ENCODE results near the gene CKB.

DNA sequence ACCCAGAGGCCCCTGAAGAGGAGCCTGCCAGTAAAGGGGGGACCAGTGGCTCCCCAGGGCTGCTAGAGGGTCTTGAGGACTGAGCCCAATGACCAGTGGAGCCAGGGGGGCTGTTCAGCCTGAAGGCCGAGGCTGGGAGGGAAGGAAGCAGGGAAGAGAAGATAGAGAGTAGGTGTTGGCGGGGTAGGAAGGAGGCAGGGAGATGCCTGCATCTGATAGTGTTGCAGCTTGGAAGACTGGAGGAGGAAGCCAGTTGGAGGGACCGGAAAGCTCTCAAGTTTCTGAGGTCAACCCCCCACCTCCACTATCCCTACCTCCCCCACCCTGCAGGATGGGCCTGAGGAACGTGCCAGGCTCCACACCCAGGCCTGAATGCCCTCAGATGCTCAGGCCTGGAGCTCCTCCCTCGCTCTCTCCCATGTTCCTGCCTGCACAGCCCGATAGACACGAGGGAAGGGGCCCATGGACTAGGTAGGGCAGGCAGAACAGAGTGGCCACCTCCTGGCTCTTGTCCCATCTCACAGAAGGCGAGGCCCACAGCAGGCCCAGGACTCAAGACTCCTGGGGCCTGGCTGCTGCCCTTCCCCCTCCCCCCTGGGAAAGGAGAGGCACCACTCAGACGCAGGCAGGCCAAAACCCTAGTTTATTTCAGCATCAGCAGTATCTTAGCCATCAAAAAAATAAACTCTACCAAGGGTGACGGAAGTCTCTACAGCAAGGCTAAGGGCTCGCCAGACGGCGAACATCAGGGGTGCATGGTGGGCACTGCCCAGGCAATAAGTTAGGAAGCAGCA is 3.4 kb downstream of the CKB start:
- TF ChIP-seq, protein P1, sequence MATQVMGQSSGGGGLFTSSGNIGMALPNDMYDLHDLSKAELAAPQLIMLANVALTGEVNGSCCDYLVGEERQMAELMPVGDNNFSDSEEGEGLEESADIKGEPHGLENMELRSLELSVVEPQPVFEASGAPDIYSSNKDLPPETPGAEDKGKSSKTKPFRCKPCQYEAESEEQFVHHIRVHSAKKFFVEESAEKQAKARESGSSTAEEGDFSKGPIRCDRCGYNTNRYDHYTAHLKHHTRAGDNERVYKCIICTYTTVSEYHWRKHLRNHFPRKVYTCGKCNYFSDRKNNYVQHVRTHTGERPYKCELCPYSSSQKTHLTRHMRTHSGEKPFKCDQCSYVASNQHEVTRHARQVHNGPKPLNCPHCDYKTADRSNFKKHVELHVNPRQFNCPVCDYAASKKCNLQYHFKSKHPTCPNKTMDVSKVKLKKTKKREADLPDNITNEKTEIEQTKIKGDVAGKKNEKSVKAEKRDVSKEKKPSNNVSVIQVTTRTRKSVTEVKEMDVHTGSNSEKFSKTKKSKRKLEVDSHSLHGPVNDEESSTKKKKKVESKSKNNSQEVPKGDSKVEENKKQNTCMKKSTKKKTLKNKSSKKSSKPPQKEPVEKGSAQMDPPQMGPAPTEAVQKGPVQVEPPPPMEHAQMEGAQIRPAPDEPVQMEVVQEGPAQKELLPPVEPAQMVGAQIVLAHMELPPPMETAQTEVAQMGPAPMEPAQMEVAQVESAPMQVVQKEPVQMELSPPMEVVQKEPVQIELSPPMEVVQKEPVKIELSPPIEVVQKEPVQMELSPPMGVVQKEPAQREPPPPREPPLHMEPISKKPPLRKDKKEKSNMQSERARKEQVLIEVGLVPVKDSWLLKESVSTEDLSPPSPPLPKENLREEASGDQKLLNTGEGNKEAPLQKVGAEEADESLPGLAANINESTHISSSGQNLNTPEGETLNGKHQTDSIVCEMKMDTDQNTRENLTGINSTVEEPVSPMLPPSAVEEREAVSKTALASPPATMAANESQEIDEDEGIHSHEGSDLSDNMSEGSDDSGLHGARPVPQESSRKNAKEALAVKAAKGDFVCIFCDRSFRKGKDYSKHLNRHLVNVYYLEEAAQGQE (IDR thresholded peaks at IDR 0.05; ENCODE audit: insufficient replicate concordance, low read depth), result no peak
- TF ChIP-seq, protein P2, sequence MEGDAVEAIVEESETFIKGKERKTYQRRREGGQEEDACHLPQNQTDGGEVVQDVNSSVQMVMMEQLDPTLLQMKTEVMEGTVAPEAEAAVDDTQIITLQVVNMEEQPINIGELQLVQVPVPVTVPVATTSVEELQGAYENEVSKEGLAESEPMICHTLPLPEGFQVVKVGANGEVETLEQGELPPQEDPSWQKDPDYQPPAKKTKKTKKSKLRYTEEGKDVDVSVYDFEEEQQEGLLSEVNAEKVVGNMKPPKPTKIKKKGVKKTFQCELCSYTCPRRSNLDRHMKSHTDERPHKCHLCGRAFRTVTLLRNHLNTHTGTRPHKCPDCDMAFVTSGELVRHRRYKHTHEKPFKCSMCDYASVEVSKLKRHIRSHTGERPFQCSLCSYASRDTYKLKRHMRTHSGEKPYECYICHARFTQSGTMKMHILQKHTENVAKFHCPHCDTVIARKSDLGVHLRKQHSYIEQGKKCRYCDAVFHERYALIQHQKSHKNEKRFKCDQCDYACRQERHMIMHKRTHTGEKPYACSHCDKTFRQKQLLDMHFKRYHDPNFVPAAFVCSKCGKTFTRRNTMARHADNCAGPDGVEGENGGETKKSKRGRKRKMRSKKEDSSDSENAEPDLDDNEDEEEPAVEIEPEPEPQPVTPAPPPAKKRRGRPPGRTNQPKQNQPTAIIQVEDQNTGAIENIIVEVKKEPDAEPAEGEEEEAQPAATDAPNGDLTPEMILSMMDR (IDR thresholded peaks at IDR 0.05; ENCODE audit: insufficient read depth, low read length), result no peak
- TF ChIP-seq SPI1 (IDR thresholded peaks at IDR 0.05; ENCODE audit: borderline replicate concordance, low read depth), result no peak
